ENCODE measurements around the gene KHDC1L.

- TF ChIP-seq CTCF (IDR thresholded peaks at IDR 0.05) (no peak), EP300 (IDR thresholded peaks at IDR 0.05) (no peak), POLR2A (IDR thresholded peaks at IDR 0.05) (no peak)
These were observed 33.4 kb upstream of the KHDC1L start for GRCh38 chr6:73258721-73259120.
